ENCODE measurements around the gene BICD1.

GRCh38 chr12:32334371-32334777 lies 227.7 kb downstream of the BICD1 start:
- TF ChIP-seq, protein P1, sequence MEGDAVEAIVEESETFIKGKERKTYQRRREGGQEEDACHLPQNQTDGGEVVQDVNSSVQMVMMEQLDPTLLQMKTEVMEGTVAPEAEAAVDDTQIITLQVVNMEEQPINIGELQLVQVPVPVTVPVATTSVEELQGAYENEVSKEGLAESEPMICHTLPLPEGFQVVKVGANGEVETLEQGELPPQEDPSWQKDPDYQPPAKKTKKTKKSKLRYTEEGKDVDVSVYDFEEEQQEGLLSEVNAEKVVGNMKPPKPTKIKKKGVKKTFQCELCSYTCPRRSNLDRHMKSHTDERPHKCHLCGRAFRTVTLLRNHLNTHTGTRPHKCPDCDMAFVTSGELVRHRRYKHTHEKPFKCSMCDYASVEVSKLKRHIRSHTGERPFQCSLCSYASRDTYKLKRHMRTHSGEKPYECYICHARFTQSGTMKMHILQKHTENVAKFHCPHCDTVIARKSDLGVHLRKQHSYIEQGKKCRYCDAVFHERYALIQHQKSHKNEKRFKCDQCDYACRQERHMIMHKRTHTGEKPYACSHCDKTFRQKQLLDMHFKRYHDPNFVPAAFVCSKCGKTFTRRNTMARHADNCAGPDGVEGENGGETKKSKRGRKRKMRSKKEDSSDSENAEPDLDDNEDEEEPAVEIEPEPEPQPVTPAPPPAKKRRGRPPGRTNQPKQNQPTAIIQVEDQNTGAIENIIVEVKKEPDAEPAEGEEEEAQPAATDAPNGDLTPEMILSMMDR (IDR thresholded peaks at IDR 0.05 in 8 of 11, conservative IDR thresholded peaks at IDR 0.05 in 3 of 11): no peak
- TF ChIP-seq POLR2A (IDR thresholded peaks at IDR 0.05): no peak
- TF ChIP-seq POLR2AphosphoS5 (IDR thresholded peaks at IDR 0.05): no peak

All from spleen (tissue), 7 donors.